Thoracic aorta (tissue), 2 donors: ENCODE results near the gene RBPJ. TPM values are rescaled to one million over a fixed set of nuclear protein-coding genes. Genes with fewer than 3 reads are reported as not detected.
"Not testable (repeated sequence)": the region's sequence is repeated elsewhere in the genome, so short reads cannot be mapped to it uniquely, and the experiment has no call there.

Source experiments
- ATAC-seq: fragments of 150-250 bp; one replicate; pipeline ENCODE4 v1.8.0; 2017; ENCODE audit warnings: low read depth; ENCODE audit not compliant: insufficient number of reproducible peaks, low FRiP score
- DNase-seq: peaks from one replicate; pipeline ENCODE4 v3.0.0-alpha.2; 2020; ENCODE audit warnings: low spot score
- H3K27ac ChIP-seq, 2 donors: fragments of 200-600 bp; sonication (generic); 1 replicate in 1 of 2; 2 replicates in 1 of 2; pipeline ENCODE4 v1.5.1; 2016; ENCODE audit warnings: mild to moderate bottlenecking in 2 of 2, moderate library complexity in 2 of 2
- H3K27me3 ChIP-seq: fragments of 200-600 bp; sonication (generic); replicated peaks from 2 replicates; pipeline ENCODE4 v1.6.0; 2016; ENCODE audit warnings: mild to moderate bottlenecking; ENCODE audit not compliant: insufficient read depth
- H3K36me3 ChIP-seq: fragments of 200-600 bp; sonication (generic); one replicate; pipeline ENCODE4 v1.5.1; 2016
- H3K4me1 ChIP-seq, 2 donors: fragments of 200-600 bp; sonication (generic); 1 replicate in 1 of 2; 2 replicates in 1 of 2; pipeline versions ENCODE4 v1.5.1 to v1.6.0; 2016; ENCODE audit warnings: low read depth in 2 of 2, mild to moderate bottlenecking in 1 of 2; ENCODE audit not compliant: control insufficient read depth in 1 of 2
- H3K4me3 ChIP-seq: fragments of 200-600 bp; sonication (generic); 2 replicates; pipeline ENCODE4 v1.5.1; 2016; ENCODE audit warnings: mild to moderate bottlenecking
- H3K9me3 ChIP-seq: fragments of 200-600 bp; sonication (generic); 2 replicates; pipeline ENCODE4 v1.5.1; 2016
- total RNA-seq, 2 donors: library from RNA; depleted of rRNA; stranded (reverse); fragments of >200 nt; gene quantifications; one replicate each; pipeline versions ENCODE4 v1.1.0 to v1.2.3, GENCODE V29; 2016
- TF ChIP-seq, protein P1 (sequence below): fragments of 200-600 bp; sonication (generic); IDR thresholded peaks from one replicate; pipeline ENCODE4 v1.5.1; 2019; ENCODE audit warnings: antibody characterized with exemption

The RBPJ gene
- total RNA-seq, 2 donors from 2014 or later, result 63.4 to 82.6 TPM

DNA sequence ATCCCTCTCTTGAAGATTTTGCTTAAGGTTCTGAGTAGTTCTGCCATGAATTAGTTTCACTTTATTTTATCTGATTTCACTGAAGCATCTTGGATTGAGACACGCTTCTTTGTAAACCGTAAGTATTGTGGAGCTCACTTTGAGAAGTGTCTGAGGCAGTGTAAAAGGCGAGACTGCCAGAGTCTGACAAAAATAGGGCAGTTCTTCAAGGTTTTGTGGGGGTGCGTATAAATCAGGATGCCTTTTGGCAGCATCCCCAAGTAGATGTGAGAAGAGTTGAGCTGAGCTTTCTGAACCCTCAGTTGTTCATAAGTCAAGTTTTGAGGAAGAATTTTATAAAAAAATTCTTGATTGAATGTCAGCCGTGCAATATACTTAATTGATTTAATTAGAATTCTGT, 76.3 kb downstream of the RBPJ start:
- no peak overlapping the region for H3K27ac ChIP-seq
- no peaks in the 10 kb centered on the region for H3K36me3 ChIP-seq
- DNase-seq, result no peak
- TF ChIP-seq, protein P1, sequence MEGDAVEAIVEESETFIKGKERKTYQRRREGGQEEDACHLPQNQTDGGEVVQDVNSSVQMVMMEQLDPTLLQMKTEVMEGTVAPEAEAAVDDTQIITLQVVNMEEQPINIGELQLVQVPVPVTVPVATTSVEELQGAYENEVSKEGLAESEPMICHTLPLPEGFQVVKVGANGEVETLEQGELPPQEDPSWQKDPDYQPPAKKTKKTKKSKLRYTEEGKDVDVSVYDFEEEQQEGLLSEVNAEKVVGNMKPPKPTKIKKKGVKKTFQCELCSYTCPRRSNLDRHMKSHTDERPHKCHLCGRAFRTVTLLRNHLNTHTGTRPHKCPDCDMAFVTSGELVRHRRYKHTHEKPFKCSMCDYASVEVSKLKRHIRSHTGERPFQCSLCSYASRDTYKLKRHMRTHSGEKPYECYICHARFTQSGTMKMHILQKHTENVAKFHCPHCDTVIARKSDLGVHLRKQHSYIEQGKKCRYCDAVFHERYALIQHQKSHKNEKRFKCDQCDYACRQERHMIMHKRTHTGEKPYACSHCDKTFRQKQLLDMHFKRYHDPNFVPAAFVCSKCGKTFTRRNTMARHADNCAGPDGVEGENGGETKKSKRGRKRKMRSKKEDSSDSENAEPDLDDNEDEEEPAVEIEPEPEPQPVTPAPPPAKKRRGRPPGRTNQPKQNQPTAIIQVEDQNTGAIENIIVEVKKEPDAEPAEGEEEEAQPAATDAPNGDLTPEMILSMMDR, result no peak
- H3K9me3 ChIP-seq, result no peaks in the 10 kb centered on the region
- no peak for ATAC-seq
- H3K4me3 ChIP-seq, result no peak overlapping the region
- H3K4me1 ChIP-seq, result no peaks in the 10 kb centered on the region
- H3K27me3 ChIP-seq, result no peaks in the 10 kb centered on the region

DNA sequence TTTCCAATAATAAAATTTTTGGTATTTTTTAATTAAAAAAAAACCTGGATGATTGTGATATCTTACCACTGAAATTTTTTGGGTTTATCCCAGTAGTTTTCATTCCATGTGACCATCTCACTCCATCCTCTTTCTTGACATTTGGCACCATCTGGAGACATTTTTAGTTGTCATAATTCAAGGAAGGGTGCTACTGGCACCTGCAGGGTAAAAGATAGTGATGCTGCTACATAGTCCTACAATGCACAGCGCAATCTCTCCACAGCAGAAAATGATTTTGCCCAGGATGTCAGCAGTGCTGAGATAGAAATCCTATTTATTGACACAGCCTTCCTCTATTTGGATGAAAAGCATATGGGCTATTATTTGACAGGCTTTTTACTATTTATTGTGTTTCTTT, 79.3 kb downstream of the RBPJ start:
- no peak for ATAC-seq
- Histone ChIP-seq H3K27ac (no peak overlapping the region), H3K9me3 (no peaks in the 10 kb centered on the region), H3K27me3 (no peaks in the 10 kb centered on the region), H3K4me3 (no peak overlapping the region), H3K4me1 (no peaks in the 10 kb centered on the region), H3K36me3 (no peaks in the 10 kb centered on the region)
- TF ChIP-seq, protein P1, result no peak
- DNase-seq, result no peak

DNA sequence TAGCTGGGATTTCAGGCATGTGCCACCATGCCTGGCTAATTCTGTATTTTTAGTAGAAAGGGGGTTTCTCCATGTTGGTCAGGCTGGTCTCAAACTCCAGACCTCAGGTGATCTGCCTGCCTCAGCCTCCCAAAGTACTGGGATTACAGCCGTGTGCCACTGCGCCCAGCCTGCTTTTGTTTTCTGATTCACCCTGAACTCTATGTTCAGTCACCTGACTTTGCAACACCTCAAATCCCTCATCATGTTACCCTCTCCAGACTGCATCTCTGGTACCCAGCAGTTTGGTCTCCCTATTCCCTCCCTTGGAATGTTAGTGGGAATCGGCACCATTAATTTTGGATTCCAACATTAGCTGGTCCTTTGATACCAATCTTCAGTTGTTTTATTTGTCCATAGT, 81.2 kb downstream of the RBPJ start:
- H3K4me3 ChIP-seq, H3K4me1 ChIP-seq, H3K27me3 ChIP-seq, H3K9me3 ChIP-seq, DNase-seq, H3K27ac ChIP-seq, ATAC-seq, H3K36me3 ChIP-seq: not testable (repeated sequence)

DNA sequence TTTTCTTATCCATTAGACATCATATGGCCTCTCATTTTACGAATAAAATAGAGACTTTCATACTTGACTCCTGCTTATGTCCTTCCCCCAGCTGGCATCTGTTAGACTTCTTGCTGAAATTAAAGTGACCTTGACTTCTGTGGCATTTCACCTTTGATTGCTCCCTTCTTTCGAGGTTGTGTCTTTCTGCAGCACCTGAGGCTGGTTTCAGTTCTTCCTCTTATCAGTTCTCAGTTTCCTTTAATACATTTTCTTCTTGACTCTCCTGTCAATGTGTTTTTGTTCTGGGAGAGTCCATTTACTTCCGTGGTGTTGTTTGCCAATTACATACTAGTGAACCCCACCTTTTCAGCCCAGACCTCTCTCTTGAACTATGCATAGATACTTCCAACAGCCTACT, 81.6 kb downstream of the RBPJ start:
- Histone ChIP-seq H3K9me3 (no peaks in the 10 kb centered on the region), H3K4me3 (no peak overlapping the region), H3K27ac (no peak overlapping the region), H3K4me1 (no peaks in the 10 kb centered on the region), H3K27me3 (no peaks in the 10 kb centered on the region), H3K36me3 (peaks cover 10% of the 10 kb centered on the region)
- DNase-seq (no peak), ATAC-seq (no peak)
- TF ChIP-seq, protein P1, result no peak

DNA sequence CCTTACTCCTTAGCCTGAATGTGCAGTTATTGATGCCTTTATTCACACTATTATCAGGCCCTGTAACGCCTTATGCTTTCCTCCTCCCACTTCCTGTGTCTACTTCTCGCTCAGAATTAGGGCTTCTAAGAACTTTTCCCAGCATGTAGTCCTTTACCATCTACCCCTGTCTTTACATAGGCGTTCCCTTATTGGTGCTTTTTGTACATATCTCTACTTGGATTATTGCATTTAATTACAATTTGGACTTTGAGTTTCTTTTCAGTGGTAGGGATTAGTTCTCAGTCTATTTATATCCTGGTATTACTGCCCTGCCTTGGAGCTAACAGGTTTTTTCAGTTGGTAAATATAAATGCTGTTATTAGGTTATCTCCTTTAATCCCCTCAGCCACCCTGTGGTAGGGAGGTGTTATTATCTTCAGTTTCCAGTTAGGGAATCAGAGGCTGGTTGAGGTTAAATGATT, 84.0 kb downstream of the RBPJ start:
- H3K36me3 ChIP-seq, result peaks cover 10% of the 10 kb centered on the region
- DNase-seq (no peak), ATAC-seq (no peak)
- no peaks in the 10 kb centered on the region for H3K27me3 ChIP-seq
- no peak overlapping the region for H3K27ac ChIP-seq
- H3K9me3 ChIP-seq, result no peaks in the 10 kb centered on the region
- TF ChIP-seq, protein P1, result no peak
- H3K4me3 ChIP-seq, result no peak overlapping the region
- no peaks in the 10 kb centered on the region for H3K4me1 ChIP-seq

DNA sequence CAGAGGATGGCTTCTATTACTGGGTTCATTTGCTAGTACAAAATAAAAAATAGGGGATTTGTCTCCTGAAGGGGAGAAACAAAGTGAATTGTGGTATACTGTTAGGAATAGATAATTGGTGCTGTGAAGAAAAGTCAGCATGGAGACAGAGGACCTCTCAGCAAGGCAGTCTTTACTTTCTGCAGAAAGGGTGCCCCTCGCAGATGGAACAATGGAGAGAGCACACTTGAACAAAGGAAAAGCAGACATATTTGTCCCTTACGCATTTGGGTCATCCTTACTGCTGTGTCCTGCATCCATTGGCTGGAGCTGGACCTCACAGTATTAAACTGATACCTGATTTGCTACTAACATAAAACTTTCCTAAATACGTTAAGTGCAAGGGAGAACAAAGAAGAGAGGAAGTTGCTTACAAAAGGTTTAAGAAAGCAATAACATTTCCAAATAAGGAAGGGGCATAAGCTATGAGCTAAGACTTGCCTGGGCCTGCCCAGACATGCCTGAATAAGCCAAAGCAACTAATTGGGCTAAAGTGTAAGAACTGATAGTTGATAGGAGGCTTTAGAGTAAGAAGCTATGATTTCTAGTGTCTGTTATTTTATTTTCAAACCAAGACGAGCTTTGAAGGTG, 85.6 kb downstream of the RBPJ start:
- peaks cover 10% of the 10 kb centered on the region for H3K36me3 ChIP-seq
- H3K9me3 ChIP-seq, result no peaks in the 10 kb centered on the region
- no peaks in the 10 kb centered on the region for H3K4me1 ChIP-seq
- DNase-seq (no peak), ATAC-seq (no peak)
- no peaks in the 10 kb centered on the region for H3K27me3 ChIP-seq
- H3K4me3 ChIP-seq, result no peak overlapping the region
- no peak overlapping the region for H3K27ac ChIP-seq
- TF ChIP-seq, protein P1, result no peak
